ES-I3 (cell line): ENCODE data around the gene COMMD1.
"Not testable (repeated sequence)": the region's sequence is repeated elsewhere in the genome, so short reads cannot be mapped to it uniquely, and the experiment has no call there.

Source experiments
- H3K36me3 ChIP-seq: 2 replicates; pipeline ENCODE4 v1.6.1; 2013; ENCODE audit warnings: mild to moderate bottlenecking, low read length, control low read depth, moderate library complexity; ENCODE audit not compliant: insufficient read depth
- H3K4me1 ChIP-seq: 2 replicates; pipeline ENCODE4 v1.6.1; 2013; ENCODE audit warnings: mild to moderate bottlenecking, control low read depth, low read length; ENCODE audit not compliant: insufficient read depth
- H3K9ac ChIP-seq: 2 replicates; pipeline ENCODE4 v1.6.1; 2013; ENCODE audit warnings: low read depth, mild to moderate bottlenecking, low read length, moderate library complexity
- H3K9me3 ChIP-seq: 2 replicates; pipeline ENCODE4 v1.6.1; 2013; ENCODE audit warnings: mild to moderate bottlenecking, low read length, moderate library complexity; ENCODE audit not compliant: control insufficient read depth, insufficient read depth

Gene COMMD1

GRCh38 chr2:62116983-62117382, 211.5 kb downstream of the COMMD1 start:
- H3K4me1 ChIP-seq = peaks cover 13% of the 10 kb centered on the region

GRCh38 chr2:62118160-62118559, 212.7 kb downstream of the COMMD1 start:
- no peaks in the 10 kb centered on the region for H3K9me3 ChIP-seq
- H3K36me3 ChIP-seq = no peaks in the 10 kb centered on the region
- H3K4me1 ChIP-seq = peaks cover 7% of the 10 kb centered on the region; the same call in 1 of the 2 replicates
- no peak overlapping the region for H3K9ac ChIP-seq

More at GRCh38 chr2:62116983-62117382, 211.5 kb downstream of the COMMD1 start:
- Histone ChIP-seq H3K9me3 (no peaks in the 10 kb centered on the region), H3K36me3 (no peaks in the 10 kb centered on the region), H3K9ac (no peak overlapping the region)

GRCh38 chr2:62119311-62119974, 214.0 kb downstream of the COMMD1 start:
- Histone ChIP-seq H3K36me3 (no peaks in the 10 kb centered on the region), H3K9me3 (no peaks in the 10 kb centered on the region), H3K9ac (no peak overlapping the region), H3K4me1 (0 out of 2 replicates have a peak, but pooled peaks cover 7% of the 10 kb centered on the region)

GRCh38 chr2:62126239-62126638, 220.8 kb downstream of the COMMD1 start:
- H3K36me3 ChIP-seq, H3K4me1 ChIP-seq, H3K9ac ChIP-seq, H3K9me3 ChIP-seq: not testable (repeated sequence)

GRCh38 chr2:62133320-62133823, 227.9 kb downstream of the COMMD1 start:
- no peaks in the 10 kb centered on the region for H3K9me3 ChIP-seq
- H3K36me3 ChIP-seq = no peaks in the 10 kb centered on the region
- 0 out of 2 replicates have a peak, but pooled peaks cover 3% of the 10 kb centered on the region for H3K4me1 ChIP-seq
- H3K9ac ChIP-seq = no peak overlapping the region

- no peaks in the 10 kb centered on the region for H3K4me1 ChIP-seq
- H3K9me3 ChIP-seq = no peaks in the 10 kb centered on the region
- no peaks in the 10 kb centered on the region for H3K36me3 ChIP-seq
- no peak overlapping the region for H3K9ac ChIP-seq
Observed at GRCh38 chr2:62136956-62137830, 231.7 kb downstream of the COMMD1 start.

GRCh38 chr2:62140426-62141141, 235.1 kb downstream of the COMMD1 start:
- H3K9ac ChIP-seq = no peak overlapping the region
- H3K4me1 ChIP-seq = no peaks in the 10 kb centered on the region
- no peaks in the 10 kb centered on the region for H3K9me3 ChIP-seq
- H3K36me3 ChIP-seq = no peaks in the 10 kb centered on the region

GRCh38 chr2:62141142-62141740, 235.8 kb downstream of the COMMD1 start:
- Histone ChIP-seq H3K36me3 (no peaks in the 10 kb centered on the region), H3K9me3 (no peaks in the 10 kb centered on the region), H3K9ac (no peak overlapping the region), H3K4me1 (no peaks in the 10 kb centered on the region)

GRCh38 chr2:62142054-62142453, 236.6 kb downstream of the COMMD1 start:
- Histone ChIP-seq H3K36me3 (no peaks in the 10 kb centered on the region), H3K9me3 (no peaks in the 10 kb centered on the region), H3K9ac (no peak overlapping the region), H3K4me1 (no peaks in the 10 kb centered on the region)

GRCh38 chr2:62143696-62144095, 238.2 kb downstream of the COMMD1 start:
- no peaks in the 10 kb centered on the region for H3K4me1 ChIP-seq

GRCh38 chr2:62144689-62145477, 239.4 kb downstream of the COMMD1 start:
- Histone ChIP-seq H3K4me1 (no peaks in the 10 kb centered on the region), H3K9ac (no peak overlapping the region), H3K36me3 (no peaks in the 10 kb centered on the region), H3K9me3 (no peaks in the 10 kb centered on the region)

More at GRCh38 chr2:62143696-62144095, 238.2 kb downstream of the COMMD1 start:
- H3K9ac ChIP-seq = no peak overlapping the region
- no peaks in the 10 kb centered on the region for H3K36me3 ChIP-seq
- H3K9me3 ChIP-seq = no peaks in the 10 kb centered on the region

GRCh38 chr2:62145478-62146100, 240.1 kb downstream of the COMMD1 start:
- Histone ChIP-seq H3K36me3 (no peaks in the 10 kb centered on the region), H3K4me1 (0 out of 2 replicates have a peak, but pooled peaks cover 1% of the 10 kb centered on the region), H3K9me3 (no peaks in the 10 kb centered on the region), H3K9ac (no peak overlapping the region)

- not testable (repeated sequence) for H3K9ac ChIP-seq, H3K4me1 ChIP-seq, H3K9me3 ChIP-seq, H3K36me3 ChIP-seq
Observed at GRCh38 chr2:62146790-62147189, 241.3 kb downstream of the COMMD1 start.
